Activated CD8-positive, alpha-beta memory T cell treated with anti-CD3 and anti-CD28 coated beads, Interleukin-2, amount 50 U/mL, for 24 hours (primary cell): ENCODE measurements around the gene PIGQ.

Source experiments
- DNase-seq: peaks from one replicate; pipeline ENCODE4 v3.0.0-alpha.2; 2020; ENCODE audit errors: extremely low read depth

Gene PIGQ

DNA sequence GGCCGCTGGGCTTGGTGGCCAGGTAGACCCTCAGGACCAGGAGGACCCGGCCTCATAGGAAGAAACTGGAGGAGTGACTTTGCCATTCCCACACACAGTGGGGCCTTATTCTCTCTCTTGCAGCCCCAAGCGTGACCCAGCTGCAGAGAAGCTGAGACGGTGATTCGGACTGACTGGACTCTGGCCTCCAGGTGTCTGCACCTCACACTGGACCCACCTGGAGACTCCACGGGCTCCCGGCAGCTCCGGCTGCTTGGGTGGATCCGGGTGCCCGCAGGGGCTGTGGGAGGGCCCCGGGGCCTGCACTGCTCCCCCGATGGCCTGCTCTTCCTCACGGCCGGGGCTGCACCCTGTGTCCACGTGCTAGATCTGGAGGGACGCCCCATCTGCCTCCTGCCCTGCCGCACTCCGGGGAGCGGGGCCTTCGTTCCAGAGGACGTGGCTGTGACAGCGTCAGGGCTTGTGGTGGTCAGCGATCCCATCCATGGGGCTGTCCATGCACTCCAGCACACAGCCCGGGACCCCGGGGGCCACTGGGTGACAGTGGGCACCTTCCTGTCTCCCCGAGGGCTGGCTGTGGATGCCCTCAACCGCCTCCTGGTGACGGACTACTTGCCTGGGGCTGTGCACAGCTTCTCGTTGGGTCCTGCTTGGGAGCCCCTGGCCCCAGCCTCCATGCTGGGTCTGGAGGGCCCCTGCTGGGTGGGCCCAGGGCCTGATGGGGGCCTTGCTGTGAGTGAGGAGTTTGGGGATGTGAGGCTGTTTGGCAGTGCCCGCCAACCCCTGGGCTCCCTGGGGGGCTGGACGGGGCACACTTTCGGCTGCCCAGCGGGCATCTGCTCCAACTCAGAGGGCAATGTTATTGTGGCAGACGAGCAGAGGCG, 2.2 kb upstream of the PIGQ start:
- no peak for DNase-seq

GRCh38 chr16:568401-569258, 1.1 kb upstream of the PIGQ start:
- no peak for DNase-seq

- DNase-seq, result no peak
Observed at GRCh38 chr16:572865-573650, 3.3 kb downstream of the PIGQ start.

DNA sequence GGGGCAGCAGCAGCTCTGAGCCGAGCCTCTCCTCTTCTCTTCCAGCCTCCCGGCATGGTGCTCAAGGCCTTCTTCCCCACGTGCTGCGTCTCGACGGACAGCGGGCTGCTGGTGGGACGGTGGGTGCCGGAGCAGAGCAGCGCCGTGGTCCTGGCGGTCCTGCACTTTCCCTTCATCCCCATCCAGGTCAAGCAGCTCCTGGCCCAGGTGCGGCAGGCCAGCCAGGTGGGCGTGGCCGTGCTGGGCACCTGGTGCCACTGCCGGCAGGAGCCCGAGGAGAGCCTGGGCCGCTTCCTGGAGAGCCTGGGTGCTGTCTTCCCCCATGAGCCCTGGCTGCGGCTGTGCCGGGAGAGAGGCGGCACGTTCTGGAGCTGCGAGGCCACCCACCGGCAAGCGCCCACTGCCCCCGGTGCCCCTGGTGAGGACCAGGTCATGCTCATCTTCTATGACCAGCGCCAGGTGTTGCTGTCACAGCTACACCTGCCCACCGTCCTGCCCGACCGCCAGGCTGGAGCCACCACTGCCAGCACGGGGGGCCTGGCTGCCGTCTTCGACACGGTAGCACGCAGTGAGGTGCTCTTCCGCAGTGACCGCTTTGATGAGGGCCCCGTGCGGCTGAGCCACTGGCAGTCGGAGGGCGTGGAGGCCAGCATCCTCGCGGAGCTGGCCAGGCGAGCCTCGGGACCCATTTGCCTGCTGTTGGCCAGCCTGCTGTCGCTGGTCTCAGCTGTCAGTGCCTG, 4.4 kb downstream of the PIGQ start:
- DNase-seq, result no peak

GRCh38 chr16:575354-576196, 5.8 kb downstream of the PIGQ start:
- no peak for DNase-seq

GRCh38 chr16:576197-576822, 6.5 kb downstream of the PIGQ start:
- DNase-seq, result no peak

DNA sequence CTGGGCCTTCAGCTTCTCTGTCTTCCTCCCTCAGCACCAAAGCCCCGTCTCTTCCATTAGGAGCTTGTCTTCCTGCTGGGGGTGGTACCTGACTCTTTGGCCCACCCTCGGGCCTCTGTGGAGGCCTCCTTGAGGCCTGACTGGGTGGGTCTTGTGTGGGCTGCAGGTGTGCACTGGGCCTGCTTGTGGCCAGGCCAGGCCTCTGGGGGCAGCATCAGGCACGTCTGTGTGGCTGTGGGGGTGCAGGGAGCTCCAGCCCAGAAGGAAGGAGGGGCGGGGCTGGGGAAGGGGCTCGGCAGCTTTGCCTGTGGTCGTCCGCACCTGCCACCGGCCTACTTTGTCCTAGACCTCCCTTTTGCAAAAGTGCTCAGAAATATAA, 7.0 kb downstream of the PIGQ start:
- DNase-seq, result no peak

DNA sequence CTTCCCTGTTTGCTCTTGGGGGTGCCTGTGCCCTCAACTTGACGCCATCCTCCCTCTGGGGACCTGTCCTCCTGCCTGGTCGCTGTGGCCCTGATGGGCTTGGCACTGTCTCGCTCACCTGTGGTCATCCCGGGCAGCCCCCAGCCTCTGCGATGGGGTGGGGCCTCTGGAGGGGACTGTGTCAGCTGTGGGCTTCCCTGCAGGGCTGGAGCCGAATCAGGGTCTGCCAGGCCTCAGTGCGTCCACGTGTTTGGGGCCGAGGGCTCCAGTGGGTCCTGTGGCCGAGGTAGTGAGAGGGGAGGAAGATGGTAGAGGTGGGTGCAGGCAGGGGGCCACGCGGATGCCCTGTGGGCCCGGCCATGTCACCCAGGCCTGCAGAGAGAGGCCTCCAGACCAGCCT, 8.0 kb downstream of the PIGQ start:
- DNase-seq, result no peak

GRCh38 chr16:578232-578869, 8.6 kb downstream of the PIGQ start:
- no peak for DNase-seq

- no peak for DNase-seq
Observed at GRCh38 chr16:578870-579405, 9.2 kb downstream of the PIGQ start.

GRCh38 chr16:580141-580945, 10.6 kb downstream of the PIGQ start:
- no peak for DNase-seq

DNA sequence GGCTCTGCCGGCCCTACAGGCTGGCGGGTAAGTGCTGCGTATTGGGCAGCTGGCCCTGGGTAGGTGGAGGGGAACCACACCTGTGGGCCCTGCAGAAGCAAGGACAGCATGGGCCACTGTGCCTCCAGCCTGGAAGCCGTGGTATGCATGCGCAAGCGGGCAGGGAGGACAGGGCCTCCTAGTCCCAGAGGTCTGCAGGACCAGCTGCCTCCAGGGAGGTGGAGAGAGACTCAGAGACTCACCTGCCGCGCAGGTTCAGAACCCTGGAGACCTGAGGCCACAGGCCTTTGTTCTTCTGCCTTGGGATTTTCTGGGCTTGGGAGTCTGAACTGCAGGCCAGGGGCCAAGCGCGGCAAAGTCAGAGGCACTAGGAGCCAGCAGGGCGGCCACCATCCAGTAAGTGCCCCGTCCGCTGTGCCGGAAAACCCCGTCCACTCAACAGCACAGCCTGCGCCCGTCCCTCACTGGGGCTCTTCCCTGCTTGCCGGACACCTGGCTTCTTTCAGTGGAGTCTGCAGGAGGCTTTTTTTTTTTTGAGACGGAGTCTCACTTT, 11.3 kb downstream of the PIGQ start:
- DNase-seq, result no peak

DNA sequence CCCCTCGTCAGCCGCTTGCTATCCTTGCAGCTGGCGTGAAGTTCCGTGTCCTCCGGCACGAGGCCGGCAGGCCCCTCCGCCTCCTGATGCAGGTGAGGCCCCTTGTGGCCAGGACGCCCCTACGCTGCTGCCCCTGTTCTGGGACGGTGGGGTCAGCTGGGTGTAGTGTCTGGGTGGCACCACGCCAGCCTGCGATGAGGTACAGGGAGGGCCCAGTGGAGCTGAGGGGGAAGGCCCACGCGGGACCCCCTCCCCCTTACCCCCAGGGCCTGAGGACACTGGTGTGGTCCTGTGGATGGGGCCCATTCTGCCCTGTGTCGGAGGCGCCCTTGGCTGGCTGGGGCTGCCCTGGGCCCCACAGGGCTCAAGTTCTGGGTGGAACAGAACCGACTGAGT, 12.4 kb downstream of the PIGQ start:
- DNase-seq, result no peak

DNA sequence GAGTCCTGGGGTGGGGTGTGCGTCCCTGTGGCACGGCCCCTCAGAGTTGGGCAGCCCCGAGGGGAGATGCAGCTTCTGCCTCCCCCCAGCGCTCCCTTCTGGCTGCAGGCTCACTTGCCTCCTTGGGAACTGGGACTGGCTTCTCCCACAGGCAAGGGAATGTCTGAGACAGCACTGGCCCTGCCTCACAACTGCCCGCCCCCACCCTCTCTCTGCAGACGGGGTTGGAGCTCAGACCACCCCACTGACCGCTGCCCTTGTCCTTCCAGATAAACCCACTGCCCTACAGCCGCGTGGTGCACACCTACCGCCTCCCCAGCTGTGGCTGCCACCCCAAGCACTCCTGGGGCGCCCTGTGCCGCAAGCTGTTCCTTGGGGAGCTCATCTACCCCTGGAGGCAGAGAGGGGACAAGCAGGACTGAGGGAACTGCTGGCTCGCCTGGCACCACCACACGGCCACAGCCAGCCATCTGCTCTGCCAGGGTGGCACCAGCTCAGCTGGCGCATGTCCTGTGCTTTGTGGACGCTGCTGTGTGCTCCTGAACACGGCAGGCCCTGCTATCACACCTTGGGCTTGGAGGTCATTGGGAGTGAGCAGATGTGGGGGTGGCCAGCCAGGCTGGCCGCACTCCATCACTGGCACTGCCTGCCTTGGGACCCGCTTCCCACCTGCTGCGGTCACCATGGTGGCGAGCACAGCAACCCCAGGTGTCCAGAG, 13.0 kb downstream of the PIGQ start:
- DNase-seq, result no peak

DNA sequence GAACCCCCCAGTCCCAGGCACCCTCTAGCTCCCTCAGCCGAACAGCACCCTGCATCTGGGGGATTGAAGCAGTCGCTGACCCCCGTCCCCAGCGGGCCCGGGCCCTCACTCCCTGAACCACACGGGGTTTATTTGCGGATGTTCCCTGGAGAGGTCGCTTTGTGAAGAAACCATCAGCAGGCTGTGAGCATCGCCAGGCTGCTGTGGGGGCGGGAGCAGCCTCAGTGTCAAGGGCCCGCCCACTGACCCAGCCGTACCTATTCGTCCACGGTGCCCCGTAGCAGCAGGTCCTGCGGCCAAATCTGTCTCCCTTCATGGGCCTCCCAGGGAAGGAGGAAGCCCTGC, 13.7 kb downstream of the PIGQ start:
- DNase-seq, result no peak

- no peak for DNase-seq
Observed at GRCh38 chr16:583815-584591, 14.2 kb downstream of the PIGQ start.

GRCh38 chr16:585351-585750, 15.6 kb downstream of the PIGQ start:
- no peak for DNase-seq
